PFSK-1 (cell line): ENCODE measurements around the gene MS4A15.

Experiments used
- FOXP2 ChIP-seq: optimal IDR thresholded peaks from 2 replicates; pipeline ENCODE3; 2011; ENCODE audit warnings: borderline replicate concordance, control low read depth, inconsistent platforms; ENCODE audit not compliant: insufficient read depth; ENCODE audit errors: extremely low read length, extremely low read depth
- POLR2AphosphoS5 ChIP-seq: IDR thresholded peaks from 2 replicates; pipeline ENCODE4 v1.6.1; 2012; ENCODE audit warnings: low read depth, mild to moderate bottlenecking, control low read depth, low read length, moderate library complexity
- REST ChIP-seq, 2 experiments: IDR thresholded peaks; 2 replicates each; pipeline versions ENCODE4 v1.6.1 to v1.8.0; 2011 to 2012; ENCODE audit warnings: low read depth in 2 of 2, low read length in 2 of 2, control low read depth in 1 of 2, inconsistent platforms in 1 of 2, mild to moderate bottlenecking in 1 of 2, moderate library complexity in 1 of 2; ENCODE audit not compliant: insufficient read depth in 1 of 2
- SIN3A ChIP-seq: IDR thresholded peaks from 2 replicates; pipeline ENCODE4 v1.6.1; 2012; ENCODE audit warnings: mild to moderate bottlenecking, low read length, moderate library complexity, borderline replicate concordance; ENCODE audit not compliant: insufficient read depth
- TAF1 ChIP-seq: IDR thresholded peaks from 2 replicates; pipeline ENCODE4 v1.6.1; 2012; ENCODE audit warnings: low read length, control low read depth, borderline replicate concordance; ENCODE audit not compliant: insufficient read depth

- TF ChIP-seq TAF1 (no peak), REST (IDR thresholded peaks at IDR 0.05; ENCODE audit: insufficient read depth in 1 of 2, low read depth in 2 of 2, low read length in 2 of 2) (no peak), POLR2AphosphoS5 (no peak), SIN3A (no peak), FOXP2 (no peak)
Measured at GRCh38 chr11:60781981-60782316, 25.3 kb downstream of the MS4A15 start.
